HS-27A (cell line): ENCODE data around the gene P4HTM.

Experiments
- DNase-seq: peaks from one replicate; pipeline ENCODE4 v3.0.0-alpha.2; 2012; ENCODE audit warnings: low read depth, missing footprints

P4HTM gene

DNA sequence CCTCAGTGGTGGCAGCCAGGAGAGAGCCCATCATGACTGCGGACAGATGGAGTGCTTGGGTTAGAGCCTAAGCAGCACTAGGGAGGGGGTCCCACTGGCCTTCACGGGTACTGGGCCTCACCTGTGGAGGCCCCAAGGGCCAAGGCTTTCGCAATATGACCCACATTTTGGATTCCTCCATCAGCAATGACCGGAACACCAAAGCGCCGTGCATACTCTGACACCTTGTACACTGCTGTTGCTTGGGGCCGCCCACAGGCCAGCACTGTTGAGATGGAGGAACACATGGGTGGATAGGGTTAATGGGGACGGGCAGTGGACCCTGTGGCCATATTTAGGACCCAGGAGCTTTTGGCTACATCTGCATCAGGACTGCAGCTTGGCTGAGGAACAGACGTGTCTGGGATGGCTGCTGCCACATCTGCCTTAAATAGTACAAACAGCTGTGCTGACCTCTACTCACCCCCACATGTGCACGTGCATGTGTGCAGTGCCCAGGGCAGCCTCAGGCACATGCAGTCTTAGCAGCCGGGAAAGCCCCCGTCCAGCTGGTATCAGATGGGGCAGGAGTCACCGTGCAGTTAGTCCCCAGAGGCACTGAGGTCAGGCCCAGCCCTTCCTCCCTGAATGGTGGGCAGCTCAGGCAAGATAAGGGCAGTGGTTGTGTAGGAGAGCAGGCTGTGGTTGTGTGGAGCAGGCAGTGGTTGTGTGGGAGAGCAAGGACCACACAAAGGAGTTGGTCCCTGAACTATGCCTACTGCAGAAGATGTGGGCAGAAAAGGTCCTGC, 35.2 kb downstream of the P4HTM start:
- no peak for DNase-seq

- DNase-seq: no peak
These were observed 35.9 kb downstream of the P4HTM start for GRCh38 chr3:49025793-49026520.

- no peak for DNase-seq
These were observed 36.5 kb downstream of the P4HTM start for GRCh38 chr3:49026536-49026935.

- DNase-seq: no peak
These were observed 37.6 kb downstream of the P4HTM start for GRCh38 chr3:49027634-49028033.

DNA sequence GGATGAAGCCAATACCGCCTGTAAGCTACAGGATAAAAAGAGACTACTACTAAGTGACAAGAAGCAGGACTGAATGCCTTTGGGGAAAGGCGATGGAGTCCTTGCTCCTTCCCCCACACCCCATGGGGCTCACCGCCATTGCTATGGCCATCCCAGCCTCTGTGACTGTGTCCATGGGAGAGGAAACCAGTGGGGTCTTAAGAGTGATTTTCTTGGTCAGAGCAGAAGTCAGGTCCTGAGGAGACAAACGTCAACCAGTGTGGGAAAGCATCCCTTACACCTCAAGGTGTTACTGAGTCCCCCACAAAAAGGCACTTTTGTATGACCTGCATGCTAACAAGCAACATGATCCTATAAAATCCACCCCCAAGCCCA, 38.2 kb downstream of the P4HTM start:
- no peak for DNase-seq

DNA sequence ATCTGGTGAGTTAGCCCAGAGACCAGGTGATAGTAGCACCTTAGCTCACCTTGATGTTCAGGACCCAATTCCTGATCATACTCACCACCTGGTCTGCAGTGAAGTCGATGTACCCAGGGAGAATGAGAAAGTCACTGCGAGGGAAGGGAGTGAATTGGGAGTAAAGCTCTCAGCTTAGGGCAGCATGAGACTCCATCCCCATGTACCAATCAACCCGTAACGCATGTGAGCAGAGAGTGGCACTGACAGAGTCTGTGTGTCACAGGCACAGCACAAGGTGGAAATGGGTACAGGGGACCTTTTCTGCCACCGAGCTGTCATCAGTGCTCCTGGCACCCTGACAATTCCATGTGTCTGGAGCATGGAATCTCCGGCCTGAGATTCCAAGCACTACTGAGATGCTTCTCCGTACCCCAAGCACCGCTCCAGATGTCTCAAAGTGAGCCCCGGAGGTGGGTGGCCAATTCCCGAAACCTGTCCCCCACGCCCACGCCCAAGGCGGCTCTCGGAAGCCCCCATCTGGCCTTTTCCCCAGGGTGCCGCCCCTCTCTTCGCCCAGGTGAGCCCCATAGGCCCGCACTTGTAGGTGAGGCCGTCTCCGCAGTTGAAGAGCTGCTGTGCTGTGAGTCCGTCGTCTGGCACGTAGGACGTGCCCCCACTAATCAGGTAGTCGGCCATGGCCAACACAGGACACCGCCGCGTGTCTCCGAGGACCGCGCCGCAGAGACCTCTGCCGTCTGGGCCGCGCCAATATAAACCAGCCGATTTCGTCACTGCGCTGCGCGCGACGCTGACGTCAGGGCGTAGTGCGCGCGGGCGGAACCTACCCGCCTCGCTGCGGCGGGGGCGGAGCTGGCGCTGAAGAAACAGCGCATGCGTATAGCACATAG, 38.9 kb downstream of the P4HTM start, which contains the start of gene IMPDH2:
TSS of gene IMPDH2 (minus strand) at position 726 of the 890 bp plus-strand sequence. CDS start at position 678, 48 bp downstream.
- peak; percentile 82 for DNase-seq

DNA sequence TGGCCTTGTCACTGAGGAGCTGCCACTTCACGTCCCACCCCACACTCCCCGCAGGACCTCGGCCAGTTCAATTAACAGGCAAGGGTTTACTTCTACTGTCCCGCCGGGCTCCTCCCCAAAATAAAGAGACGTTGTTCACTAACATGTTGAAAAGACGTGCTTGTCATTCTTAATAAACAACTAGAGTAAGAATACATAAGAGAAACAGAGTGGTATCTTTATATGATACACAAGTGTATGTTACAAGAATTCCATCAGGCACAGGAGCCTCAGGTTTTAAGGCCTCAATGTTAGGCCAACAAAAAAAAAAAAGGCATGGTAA, 39.5 kb downstream of the P4HTM start:
- DNase-seq: no peak

DNA sequence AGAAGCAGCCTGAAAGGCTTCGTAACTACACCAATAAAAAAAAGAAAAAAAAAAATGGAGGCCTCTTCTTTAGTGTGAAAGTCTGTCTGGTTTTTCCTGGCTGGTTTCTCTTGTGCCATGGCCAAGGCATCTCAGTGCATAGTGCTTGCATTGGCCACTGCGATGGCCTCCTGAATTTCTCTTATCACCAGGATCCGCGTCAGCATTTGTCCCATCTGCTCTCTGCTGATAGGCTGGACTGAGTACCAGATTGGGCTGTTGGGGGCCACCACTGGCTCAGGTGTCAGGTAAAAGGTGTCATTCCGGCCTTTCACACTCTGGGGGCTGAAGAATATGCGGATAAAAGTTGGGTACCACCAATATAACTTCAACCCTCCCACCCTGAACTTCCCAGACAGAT, 40.3 kb downstream of the P4HTM start:
- DNase-seq: no peak

GRCh38 chr3:49032646-49033304, 42.7 kb downstream of the P4HTM start:
- no peak for DNase-seq

DNA sequence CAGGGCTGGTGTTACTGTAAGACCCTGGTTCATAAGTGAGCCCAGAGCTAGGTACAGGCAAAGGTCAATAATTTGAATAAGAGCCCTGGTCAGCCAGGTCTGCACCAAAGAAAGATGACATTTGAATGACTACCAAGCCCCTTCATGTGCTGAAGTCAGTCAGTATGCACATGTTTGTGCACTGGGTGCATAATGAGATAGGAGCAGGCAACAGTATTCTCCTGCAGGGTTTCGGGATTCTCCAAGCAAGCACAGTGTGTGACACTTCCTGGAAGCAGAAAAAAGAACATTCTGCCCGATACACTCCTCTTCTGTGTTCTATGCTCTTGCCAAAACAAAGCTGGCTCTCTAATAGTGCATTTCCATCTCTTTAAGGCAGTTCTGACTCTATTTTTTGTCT, 44.6 kb downstream of the P4HTM start:
- DNase-seq: no peak

GRCh38 chr3:49035281-49035680, 45.2 kb downstream of the P4HTM start:
- no peak for DNase-seq

DNA sequence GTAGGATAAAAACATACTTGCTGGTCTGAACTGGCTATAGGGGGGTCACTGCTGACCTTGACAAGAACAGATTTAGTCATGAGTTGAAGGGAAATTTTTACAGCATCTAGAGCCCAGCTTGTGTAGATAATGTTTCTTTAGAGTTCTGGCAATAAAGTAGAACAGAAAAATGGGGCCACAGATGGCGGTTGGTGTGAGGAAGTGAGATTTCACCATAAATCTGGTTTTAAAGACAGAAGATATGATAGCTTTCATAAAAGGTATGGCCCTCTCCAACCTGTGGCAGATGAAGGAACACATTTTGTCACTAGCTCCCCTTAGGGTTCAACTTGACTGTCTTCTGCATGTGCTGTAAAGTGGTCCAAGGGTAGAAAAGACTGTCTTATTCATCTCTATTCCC, 63.5 kb downstream of the P4HTM start:
- DNase-seq: no peak

DNA sequence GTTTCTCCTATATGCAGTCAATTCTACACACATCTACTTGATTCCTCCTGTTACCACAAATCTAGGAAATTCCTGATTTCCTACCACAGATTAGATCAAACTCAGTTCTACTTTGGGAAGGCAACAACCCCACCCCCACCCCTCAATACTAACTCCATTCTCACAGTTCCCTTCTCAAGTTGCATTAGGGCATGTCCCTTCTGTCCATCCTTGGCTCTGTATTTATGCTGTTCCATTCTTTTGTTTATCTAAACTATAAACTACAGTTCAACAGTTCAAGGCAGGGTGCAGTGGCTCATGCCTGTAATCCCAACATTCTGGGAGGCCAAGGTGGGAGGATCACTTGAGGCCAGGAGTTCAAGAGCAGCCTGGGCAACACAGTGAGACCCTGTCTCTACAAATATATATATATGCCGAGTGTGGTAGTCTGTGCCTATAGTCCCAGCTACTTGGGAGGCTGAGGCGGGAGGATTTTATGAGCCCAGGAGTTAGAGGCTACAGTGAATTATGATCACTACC, 64.4 kb downstream of the P4HTM start:
- no peak for DNase-seq
